ENCODE measurements around the gene CA10.

GRCh38 chr17:52155301-52155700 lies 3.2 kb downstream of the CA10 start:
- no peak for TF ChIP-seq EZH2 (IDR thresholded peaks at IDR 0.05; ENCODE audit: insufficient read depth, poor library complexity, severe bottlenecking)
- no peak for TF ChIP-seq EZH2phosphoT487 (IDR thresholded peaks at IDR 0.05; ENCODE audit: insufficient read depth, low read depth)
